HG02588 (cell line): ENCODE results near the gene CNTROB.
A peak's percentile ranks its signal among the peaks of the same experiment; 100 is the strongest.

Experiments used
- ATAC-seq: cut with Tn5 transposase; IDR thresholded peaks from one replicate; pipeline ENCODE4 v1.9.1; 2021; ENCODE audit warnings: mild to moderate bottlenecking, moderate library complexity; ENCODE audit not compliant: unreplicated experiment

Gene CNTROB

DNA sequence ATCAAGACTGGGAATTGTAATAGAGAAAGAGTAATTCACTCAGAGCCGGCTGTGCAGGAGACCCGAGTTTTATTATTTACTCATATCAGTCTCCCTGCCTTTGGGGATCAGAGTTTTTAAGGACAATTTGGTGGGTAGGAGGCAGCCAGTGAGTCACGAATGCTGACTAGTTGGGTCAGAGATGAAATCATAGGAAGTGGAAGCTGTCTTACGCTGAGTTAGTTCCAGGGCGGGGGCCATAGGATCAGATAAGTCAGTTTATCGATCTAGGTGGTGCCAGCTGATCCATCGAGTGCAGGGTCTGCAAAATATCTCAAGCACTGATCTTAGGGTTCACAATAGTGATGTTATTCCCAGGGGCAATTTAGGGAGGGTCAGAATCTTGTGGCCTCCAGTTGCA lies 50.2 kb downstream of the CNTROB start:
- ATAC-seq, result no peak

DNA sequence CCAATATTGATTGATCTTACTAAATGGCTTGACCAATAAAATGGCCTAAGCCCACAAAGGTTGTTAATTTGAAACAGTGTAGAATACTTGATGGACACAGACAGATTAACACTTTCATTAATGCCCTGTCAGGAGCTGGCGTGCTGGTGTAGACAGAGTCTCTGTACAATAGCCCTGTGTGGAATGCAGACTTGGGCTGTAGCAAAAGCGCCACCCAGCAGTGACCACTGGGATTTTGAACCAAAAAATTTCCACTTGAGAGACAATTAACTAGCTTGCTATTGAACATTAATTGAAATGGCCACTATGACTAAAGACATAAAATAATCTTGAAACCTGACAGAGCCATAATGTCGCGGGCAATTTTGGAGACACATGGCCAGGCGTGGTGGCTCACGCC lies 50.7 kb downstream of the CNTROB start:
- ATAC-seq, result no peak

DNA sequence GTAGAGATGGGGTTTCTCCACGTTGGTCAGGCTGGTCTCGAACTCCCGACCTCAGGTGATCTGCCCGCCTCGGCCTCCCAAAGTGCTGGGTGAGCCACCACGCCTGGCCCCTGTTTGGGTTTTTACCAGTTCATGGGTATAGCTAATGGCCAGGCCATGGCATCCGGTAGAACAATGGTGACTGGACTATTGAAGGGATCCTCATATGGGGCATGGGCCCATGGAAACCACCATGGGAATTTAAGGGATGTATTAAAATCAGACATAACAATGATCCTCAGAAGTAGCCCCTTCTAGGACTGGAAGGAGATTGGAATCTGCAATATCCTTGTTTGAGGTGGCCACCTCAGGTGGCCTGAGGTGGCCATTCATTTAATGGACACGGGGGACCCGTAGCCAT lies 52.9 kb downstream of the CNTROB start:
- ATAC-seq, result no peak

DNA sequence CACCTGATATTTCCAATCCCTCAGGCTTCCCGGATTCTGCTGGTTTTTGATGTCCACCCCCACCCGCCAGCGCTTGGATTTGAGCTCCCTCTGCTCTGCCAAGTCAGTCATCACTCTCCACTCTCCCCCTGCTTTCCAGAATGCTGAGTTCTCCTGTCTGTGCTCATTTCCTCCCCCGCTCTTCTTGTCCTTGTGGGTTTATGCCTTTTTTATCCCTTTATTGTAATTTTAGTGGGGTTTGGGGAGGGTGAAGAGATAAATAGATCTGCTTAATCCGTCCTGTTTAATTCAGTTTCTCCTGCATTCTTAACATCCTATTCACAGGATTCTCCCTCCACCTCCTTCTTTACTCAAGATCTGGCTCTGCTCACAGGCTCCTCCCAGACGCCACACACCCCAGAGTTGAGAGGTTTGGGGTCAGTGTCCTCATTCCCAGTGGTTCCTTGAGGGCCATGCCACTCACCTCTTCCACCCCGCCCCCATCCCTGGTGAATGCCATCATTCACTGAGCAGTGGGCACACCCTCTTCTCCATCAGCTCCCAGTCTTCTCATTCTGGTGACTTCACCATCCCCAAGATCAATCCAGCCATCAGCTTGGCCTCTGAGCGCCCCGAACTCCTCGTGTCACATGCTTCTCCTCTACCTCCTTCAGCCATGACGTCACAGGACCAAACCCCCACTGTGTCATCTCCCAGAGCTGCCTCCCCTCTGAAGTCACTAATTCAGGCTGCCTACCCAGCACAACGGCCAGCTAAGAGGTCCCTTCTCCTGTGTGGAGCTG lies 55.3 kb downstream of the CNTROB start:
- no peak for ATAC-seq

DNA sequence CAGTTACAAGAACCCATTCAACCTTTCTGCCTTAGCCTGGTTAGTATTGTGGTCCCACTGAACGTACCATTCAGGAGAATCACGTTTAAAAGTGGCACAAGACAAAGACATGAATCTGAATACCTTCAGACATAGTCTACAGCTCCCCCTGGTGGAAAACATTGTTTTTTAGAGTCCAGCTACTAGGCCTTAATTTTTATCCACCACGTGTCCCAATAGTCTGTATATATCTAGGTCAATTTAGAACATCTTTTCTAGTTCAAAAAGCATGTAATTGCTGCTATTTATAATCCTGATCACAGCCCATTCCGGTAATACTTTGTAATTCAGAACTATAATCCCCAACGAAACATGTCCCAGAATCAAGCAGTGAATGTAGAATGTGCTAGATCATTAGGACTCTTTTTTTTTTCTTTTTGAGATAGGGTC lies 56.8 kb downstream of the CNTROB start:
- no peak for ATAC-seq

DNA sequence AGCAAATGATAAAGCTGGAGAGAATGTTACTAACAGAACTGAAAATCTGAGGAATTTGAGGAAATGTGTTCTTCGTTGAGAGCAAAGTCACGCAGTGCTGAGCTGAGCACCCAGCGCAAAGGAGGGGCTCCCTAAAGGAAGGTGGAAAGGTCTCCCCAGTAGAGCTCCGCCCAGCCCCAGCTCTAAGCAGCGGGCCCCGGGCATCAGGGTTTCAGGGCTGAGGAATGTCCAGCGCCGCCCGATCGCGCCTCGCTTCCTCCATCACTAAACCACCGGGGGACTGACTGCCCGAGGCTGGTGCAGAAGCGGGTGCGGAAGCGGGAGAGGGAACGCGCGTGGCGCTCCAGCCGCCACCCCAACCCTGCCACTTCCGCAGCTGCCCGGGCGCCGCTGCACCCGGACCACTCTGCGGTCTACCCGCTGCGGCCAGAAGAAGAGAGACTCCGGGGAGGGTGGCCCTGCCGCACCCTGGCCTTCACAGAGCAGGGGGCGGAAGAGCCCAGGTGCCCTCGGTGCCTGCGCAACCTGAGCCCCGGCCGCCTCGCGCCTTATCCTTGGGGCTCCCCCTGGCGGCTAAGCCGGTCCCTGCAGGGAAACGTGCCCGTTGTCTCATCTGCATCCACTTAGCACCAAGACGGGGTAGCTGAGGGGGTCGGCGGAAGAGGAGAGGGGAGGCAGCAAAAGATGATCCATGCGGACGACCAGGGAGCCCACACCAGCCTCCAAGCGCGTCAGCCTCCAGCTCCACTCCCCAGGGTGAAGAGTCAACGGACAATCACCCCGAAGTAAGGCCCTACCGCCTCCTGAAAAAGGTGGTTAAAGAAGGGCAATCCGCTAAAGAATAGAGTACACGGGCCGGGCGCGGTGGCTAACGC lies 58.0 kb downstream of the CNTROB start:
- peak; percentile 71 for ATAC-seq

GRCh38 chr17:7992516-7992915 lies 60.5 kb downstream of the CNTROB start:
- ATAC-seq, result no peak

DNA sequence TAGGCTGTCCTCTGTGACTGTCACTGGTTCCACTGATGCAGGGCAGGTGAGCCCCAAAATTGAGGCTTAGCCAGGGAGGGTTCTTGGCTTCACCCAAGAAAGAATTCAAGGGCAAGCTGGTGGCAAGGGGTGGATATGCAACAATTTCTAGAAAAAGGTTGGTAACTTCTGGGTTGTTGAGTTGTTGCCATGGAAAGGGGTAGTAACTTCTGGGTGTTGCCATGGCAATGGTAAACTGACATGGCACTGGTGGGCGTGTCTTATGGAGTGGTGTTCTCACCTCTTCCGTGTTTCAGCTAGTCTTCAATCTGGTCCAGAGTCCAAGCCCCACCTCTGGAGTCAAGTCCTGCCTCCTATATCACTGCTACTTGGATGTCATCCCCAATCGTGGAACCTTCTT lies 60.9 kb downstream of the CNTROB start:
- ATAC-seq, result no peak

- ATAC-seq, result no peak
Measured at GRCh38 chr17:7993972-7994589, 62.1 kb downstream of the CNTROB start.

GRCh38 chr17:7995724-7996123 lies 63.7 kb downstream of the CNTROB start:
- no peak for ATAC-seq

GRCh38 chr17:7997186-7997585 lies 65.2 kb downstream of the CNTROB start:
- ATAC-seq, result no peak
